AG04450 (cell line): ENCODE results near the gene EEPD1. TPM values are rescaled to one million over a fixed set of nuclear protein-coding genes. Genes with fewer than 3 reads are reported as not detected.

Source experiments
- CTCF ChIA-PET: fragments of 300-600, 350-600 bp; formaldehyde crosslinking; extraction: SDS; loops from one replicate; lab custom pipeline; 2022; ENCODE audit warnings: antibody characterized with exemption, inconsistent platforms; lab: Charles Lee
- POLR2A ChIA-PET: fragments of 350-600 bp; formaldehyde crosslinking; extraction: SDS; loops from one replicate; lab custom pipeline; 2021; ENCODE audit warnings: antibody characterized with exemption, inconsistent platforms; lab: Yijun Ruan, JAX
- DNase-seq: peaks from one replicate; pipeline ENCODE4 v3.0.0-alpha.2; 2011; ENCODE audit warnings: low read depth, low spot score
- H3K27ac ChIP-seq: one replicate; pipeline ENCODE4 v1.5.1; 2012; ENCODE audit warnings: low read depth, low read length, control low read depth
- H3K27me3 ChIP-seq: one replicate; pipeline ENCODE4 v1.6.0; 2012; ENCODE audit warnings: low read length; ENCODE audit not compliant: control insufficient read depth, insufficient read depth
- H3K4me3 ChIP-seq: 2 replicates; pipeline ENCODE4 v1.5.1; 2011; ENCODE audit warnings: mild to moderate bottlenecking, low read depth, low read length, control low read depth
- H3K9me3 ChIP-seq: 2 replicates; pipeline ENCODE4 v1.5.1; 2012; ENCODE audit warnings: low read length; ENCODE audit not compliant: control insufficient read depth, insufficient read depth
- polyA plus RNA-seq: library from polyadenylated mRNA; depleted of rRNA; stranded (reverse); fragments of >200 nt; gene quantifications from 2 replicates; pipeline ENCODE4 v1.2.3, GENCODE V29; 2011
- TF ChIP-seq, protein P1 (sequence below): IDR thresholded peaks from 2 replicates; pipeline ENCODE4 v1.5.1; 2011; ENCODE audit warnings: low read depth, low read length, control low read depth, inconsistent platforms

Gene EEPD1
- polyA plus RNA-seq, 1 experiment: 21.1 TPM

DNA sequence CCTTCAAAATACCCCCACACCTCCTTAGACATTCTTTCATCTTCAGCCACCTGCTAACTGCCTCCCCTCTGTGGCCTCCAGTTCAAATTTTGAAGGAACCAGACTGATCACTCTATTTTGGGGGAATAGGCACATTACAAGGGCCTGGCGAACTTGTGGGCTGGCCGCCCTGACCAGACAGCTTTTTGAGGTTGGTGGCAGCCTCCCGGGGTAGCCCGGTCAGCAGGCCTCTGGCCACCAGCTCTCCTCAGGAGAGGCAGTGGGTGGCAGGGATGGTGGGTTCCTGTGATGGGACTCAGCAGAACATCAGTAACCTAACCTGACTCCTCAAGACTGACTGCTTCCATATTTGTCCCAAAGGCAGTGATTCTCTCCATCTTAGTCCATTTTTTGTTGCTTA is 17.4 kb upstream of the EEPD1 start:
- Histone ChIP-seq H3K27ac (no peak overlapping the region), H3K4me3 (no peak overlapping the region), H3K27me3 (peaks cover 8% of the 10 kb centered on the region), H3K9me3 (no peaks in the 10 kb centered on the region)
- TF ChIP-seq, protein P1, sequence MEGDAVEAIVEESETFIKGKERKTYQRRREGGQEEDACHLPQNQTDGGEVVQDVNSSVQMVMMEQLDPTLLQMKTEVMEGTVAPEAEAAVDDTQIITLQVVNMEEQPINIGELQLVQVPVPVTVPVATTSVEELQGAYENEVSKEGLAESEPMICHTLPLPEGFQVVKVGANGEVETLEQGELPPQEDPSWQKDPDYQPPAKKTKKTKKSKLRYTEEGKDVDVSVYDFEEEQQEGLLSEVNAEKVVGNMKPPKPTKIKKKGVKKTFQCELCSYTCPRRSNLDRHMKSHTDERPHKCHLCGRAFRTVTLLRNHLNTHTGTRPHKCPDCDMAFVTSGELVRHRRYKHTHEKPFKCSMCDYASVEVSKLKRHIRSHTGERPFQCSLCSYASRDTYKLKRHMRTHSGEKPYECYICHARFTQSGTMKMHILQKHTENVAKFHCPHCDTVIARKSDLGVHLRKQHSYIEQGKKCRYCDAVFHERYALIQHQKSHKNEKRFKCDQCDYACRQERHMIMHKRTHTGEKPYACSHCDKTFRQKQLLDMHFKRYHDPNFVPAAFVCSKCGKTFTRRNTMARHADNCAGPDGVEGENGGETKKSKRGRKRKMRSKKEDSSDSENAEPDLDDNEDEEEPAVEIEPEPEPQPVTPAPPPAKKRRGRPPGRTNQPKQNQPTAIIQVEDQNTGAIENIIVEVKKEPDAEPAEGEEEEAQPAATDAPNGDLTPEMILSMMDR: no peak
- CTCF ChIA-PET: interaction anchor here (1.2 kb wide), 1 partner anchor 9 kb away, joined by 4 read pairs; no protein-coding TSS in a partner anchor
- DNase-seq: no peak
- POLR2A ChIA-PET: no interaction called here

DNA sequence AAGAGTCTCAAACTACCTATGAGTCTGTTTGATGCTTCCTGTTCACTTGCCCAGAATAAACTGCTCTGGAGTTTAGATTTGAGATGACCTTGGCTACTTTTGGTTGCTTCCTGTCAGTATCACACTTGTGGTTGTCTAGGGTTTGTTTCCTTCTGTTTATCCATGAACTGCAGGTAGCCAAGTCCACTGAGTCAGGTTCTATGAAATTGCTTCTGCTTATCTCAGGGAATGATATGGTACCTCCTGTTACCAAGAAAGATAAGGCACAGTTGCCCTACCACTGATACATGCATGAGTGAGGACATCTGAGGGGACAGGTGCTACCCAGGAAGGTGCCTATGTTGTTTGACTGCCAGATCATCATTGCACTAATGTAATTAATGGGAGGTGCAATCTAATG is 15.8 kb upstream of the EEPD1 start:
- Histone ChIP-seq H3K27ac (no peak overlapping the region), H3K4me3 (no peak overlapping the region), H3K27me3 (peaks cover 12% of the 10 kb centered on the region), H3K9me3 (no peaks in the 10 kb centered on the region)
- CTCF ChIA-PET: interaction anchor here (1.3 kb wide), 1 partner anchor 10 kb away, joined by 3 read pairs; no protein-coding TSS in a partner anchor
- POLR2A ChIA-PET: no interaction called here
- TF ChIP-seq, protein P1: no peak
- no peak for DNase-seq

DNA sequence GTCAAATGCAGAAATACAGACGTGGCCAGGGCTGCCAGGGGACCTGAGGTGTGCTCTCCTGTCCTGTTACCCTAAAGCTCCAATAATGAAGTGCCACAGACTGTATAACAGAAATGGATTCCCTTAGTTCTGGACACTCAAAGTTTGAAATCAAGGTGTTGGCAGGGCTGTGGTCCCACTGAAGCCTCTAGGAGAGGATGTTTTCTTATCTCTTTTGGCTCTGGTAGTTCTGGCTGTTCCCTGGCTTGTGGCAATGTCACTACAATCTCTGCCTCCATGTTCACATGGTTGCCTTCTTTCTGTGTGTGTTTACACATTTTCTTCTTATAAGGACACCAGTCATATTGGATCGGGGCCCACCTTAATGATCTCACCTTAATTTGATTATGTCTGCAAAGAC is 15.3 kb upstream of the EEPD1 start:
- DNase-seq: no peak
- CTCF ChIA-PET: interaction anchor here (0.6 to 1.3 kb wide), 2 partner anchors 11 to 217 kb away, joined by 3 read pairs; no protein-coding TSS in a partner anchor
- Histone ChIP-seq H3K27me3 (peaks cover 14% of the 10 kb centered on the region), H3K4me3 (no peak overlapping the region), H3K27ac (no peak overlapping the region), H3K9me3 (no peaks in the 10 kb centered on the region)
- POLR2A ChIA-PET: no interaction called here
- TF ChIP-seq, protein P1: no peak

DNA sequence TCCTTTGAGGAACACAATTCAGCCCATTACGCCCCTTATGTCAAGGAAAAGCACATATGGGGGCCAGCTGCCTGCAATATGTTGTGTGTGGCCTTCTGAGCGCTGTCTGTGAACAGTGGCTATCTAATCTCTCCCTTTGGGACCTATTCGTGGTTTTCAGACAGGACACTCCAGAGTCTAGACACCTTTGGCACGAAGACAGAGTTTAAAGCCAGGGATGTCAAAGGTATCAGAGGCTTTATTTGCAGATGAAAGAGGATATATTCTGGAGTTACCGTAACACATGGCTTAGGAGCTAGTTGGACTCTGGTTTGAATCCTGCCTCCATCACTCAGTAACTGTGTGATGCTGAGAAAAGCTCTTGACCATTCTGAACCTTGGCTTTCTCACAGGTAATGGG is 14.8 kb upstream of the EEPD1 start:
- no peak for DNase-seq
- Histone ChIP-seq H3K27me3 (peaks cover 16% of the 10 kb centered on the region), H3K9me3 (no peaks in the 10 kb centered on the region), H3K4me3 (no peak overlapping the region), H3K27ac (no peak overlapping the region)
- TF ChIP-seq, protein P1: no peak
- POLR2A ChIA-PET: no interaction called here
- CTCF ChIA-PET: interaction anchor here (0.6 to 1.5 kb wide), 4 partner anchors 9 to 218 kb away, joined by 3 to 8 read pairs (median 3); no protein-coding TSS in a partner anchor

DNA sequence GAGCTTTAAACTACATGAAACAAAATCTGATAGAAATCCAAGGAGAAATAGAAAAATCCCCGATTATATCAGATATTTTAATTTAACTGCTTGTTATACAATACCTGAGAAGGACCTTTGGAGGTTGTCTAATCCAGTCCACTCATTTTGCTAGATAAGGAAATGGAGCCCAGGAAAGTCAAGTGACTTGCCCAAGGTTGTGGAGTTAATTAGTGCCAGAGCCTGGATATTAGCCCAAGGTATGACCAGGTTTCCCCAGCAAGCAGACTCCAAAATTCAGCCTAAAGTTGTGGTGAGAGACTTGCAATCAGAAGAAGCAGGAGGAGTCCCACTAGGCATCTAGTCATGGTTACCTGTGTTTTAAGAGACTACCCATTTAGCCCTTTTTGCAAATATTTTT is 11.7 kb upstream of the EEPD1 start:
- TF ChIP-seq, protein P1: no peak
- POLR2A ChIA-PET: no interaction called here
- no peak for DNase-seq

More for the DNA sequence above, 11.7 kb upstream of the EEPD1 start:
- CTCF ChIA-PET: interaction anchor here (1.3 kb wide), 1 partner anchor 13 kb away, joined by 5 read pairs; no protein-coding TSS in a partner anchor
- H3K4me3 ChIP-seq: no peak overlapping the region
- no peaks in the 10 kb centered on the region for H3K9me3 ChIP-seq
- H3K27me3 ChIP-seq: peaks cover 17% of the 10 kb centered on the region
- H3K27ac ChIP-seq: no peak overlapping the region
